Stimulated activated effector memory CD8-positive, alpha-beta T cell treated with anti-CD3 and anti-CD28 coated beads, Interleukin-12 subunit alpha, Interleukin-12 subunit beta, amount 100 ng/mL, for 72 hours (primary cell): Measurements from ENCODE around the gene PRRG2.

ENCODE experiments used
- ATAC-seq: fragments of 150-1000 bp; cut with Tn5 transposase; 2 replicates; pipeline ENCODE4 v1.10.0; 2021
- DNase-seq, 2 donors: peaks; one replicate each; pipeline ENCODE4 v3.0.0; 2021 to 2022; ENCODE audit warnings: low spot score in 2 of 2
- H3K27ac Mint-ChIP-seq: one replicate; pipeline ENCODE4 v1.8.0; 2022; ENCODE audit warnings: mild to moderate bottlenecking, mixed read lengths
- H3K36me3 Mint-ChIP-seq: one replicate; pipeline ENCODE4 v1.8.0; 2022; ENCODE audit warnings: mild to moderate bottlenecking, mixed read lengths
- H3K4me1 Mint-ChIP-seq: one replicate; pipeline ENCODE4 v1.8.0; 2022; ENCODE audit warnings: mixed read lengths
- H3K4me3 Mint-ChIP-seq: one replicate; pipeline ENCODE4 v1.8.0; 2022; ENCODE audit warnings: mild to moderate bottlenecking, mixed read lengths
- H3K9me3 Mint-ChIP-seq: one replicate; pipeline ENCODE4 v1.8.0; 2022; ENCODE audit warnings: mixed read lengths

The PRRG2 gene

DNA sequence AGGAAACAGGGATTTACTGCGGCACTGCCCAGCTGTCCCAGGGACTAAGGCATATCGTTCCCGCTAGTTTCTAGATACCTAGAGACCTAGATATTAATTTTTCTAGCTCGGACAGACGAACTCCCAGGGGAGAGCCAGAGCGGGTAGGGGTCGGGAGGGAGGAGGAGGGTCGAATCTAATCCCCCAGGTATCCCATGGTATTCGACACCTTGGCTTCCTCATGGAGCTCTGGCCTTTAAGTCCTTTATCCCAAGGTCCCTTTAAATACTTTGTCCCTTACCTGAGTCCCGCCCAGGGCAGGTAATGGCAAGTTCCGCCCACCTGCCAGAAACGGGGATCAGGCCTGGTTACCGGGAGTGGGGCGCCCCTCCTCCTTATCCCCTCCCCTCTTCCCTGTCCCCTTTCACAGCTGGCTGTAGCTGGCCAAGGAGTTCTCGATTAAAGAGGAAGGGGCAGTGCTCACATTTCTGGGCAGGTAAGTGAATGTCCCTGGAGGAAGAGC is at the start of gene PRRG2:
TSS of gene PRRG2 (plus strand) at position 310 of the 502 bp plus-strand sequence. CDS start 1,904 bp downstream, outside the sequence.
- DNase-seq (no peak), ATAC-seq (no peak)
- no peaks in the 10 kb centered on the region for H3K9me3 Mint-ChIP-seq
- peak within 1 kb of the TSS; percentile 86 for H3K27ac Mint-ChIP-seq
- H3K36me3 Mint-ChIP-seq, result peaks cover 43% of the 10 kb centered on the region
- H3K4me1 Mint-ChIP-seq, result peaks cover 26% of the 10 kb centered on the region
- H3K4me3 Mint-ChIP-seq, result peak within 1 kb of the TSS; percentile 81

DNA sequence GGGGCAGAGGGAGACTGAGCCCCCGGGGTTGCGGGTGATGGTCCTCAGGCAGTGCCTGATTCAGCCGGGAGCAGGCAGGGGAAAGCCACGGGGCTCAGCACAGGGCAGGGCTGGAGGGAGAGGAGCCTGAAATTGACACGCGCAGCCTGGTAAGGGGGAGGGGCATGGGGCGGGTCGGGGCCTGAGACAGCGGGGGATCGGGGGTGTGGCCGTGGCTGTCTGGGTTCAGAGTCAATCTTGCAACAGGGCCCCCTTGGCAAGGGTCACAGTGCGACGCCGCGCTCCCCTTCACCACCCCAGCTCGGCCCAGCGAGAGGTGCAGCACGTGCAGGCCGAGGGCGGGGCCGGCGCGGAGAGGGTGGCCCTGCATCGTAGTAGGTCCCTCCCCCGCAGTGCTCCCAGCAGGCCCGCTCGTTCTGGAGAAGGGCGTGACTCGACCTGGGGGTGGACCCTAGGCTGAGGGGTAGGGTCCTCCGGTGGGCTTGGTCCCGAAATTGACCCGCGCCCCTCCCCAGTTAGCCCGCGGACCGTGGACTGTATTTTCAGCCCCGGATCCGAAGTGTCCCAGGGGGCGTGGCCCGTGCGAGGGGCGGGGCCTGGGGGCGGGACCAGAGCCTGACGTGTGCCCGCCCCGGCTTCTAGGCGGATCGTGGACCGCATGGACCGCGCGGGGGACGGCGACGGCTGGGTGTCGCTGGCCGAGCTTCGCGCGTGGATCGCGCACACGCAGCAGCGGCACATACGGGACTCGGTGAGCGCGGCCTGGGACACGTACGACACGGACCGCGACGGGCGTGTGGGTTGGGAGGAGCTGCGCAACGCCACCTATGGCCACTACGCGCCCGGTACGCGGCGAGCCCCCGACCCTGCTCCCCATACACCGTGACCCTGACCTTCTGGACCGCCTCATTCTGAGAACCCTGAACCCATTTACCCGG is 47.3 kb upstream of the PRRG2 start:
- ATAC-seq, result peak; percentile 90
- Mint-ChIP-seq H3K4me1 (peaks cover 24% of the 10 kb centered on the region), H3K36me3 (peaks cover 13% of the 10 kb centered on the region), H3K9me3 (no peaks in the 10 kb centered on the region), H3K27ac (peak overlapping the region; percentile 84), H3K4me3 (peak overlapping the region; percentile 79)
- DNase-seq, result peak; percentile 90 to 93

DNA sequence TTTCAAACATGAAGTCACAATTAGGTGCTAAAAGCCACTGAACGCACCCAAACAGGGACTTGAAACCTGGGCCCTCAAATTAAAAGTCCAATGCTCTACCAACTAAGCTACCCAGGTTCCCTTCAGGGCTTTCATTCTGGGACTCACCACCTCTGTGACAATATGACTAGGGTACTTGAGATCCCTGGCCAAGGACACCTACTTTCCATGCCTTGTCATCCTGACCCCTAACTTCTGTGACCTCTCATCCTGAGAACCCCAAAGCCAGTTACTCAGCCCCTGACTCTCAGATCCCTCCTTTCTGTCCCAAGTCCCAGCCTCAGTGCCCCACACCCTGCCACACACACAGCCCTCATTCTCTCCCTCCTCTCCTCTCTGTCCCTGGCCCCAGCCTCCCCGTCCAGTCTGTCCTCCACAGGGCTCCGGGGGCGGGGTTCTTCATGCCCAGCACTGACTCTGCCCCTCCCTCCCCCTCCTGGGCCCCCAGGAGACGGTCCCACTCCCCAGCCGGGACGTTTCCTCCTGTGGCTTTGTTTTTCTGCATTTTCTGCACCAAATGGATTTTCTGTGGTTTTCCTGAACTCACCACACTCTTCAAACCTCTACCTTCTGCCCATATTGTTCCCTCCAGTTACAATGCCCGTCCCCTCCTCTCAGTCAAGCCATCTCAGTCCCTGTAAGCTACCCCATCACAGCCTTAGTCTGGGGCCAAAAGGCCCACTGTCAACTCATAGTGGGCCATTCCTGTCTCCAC is 46.3 kb upstream of the PRRG2 start:
- H3K27ac Mint-ChIP-seq, result peak overlapping the region; percentile 84
- ATAC-seq (peak; percentile 53), DNase-seq (no peak)
- no peaks in the 10 kb centered on the region for H3K9me3 Mint-ChIP-seq
- H3K36me3 Mint-ChIP-seq, result peaks cover 17% of the 10 kb centered on the region
- H3K4me3 Mint-ChIP-seq, result peak overlapping the region; percentile 79
- peaks cover 24% of the 10 kb centered on the region for H3K4me1 Mint-ChIP-seq

DNA sequence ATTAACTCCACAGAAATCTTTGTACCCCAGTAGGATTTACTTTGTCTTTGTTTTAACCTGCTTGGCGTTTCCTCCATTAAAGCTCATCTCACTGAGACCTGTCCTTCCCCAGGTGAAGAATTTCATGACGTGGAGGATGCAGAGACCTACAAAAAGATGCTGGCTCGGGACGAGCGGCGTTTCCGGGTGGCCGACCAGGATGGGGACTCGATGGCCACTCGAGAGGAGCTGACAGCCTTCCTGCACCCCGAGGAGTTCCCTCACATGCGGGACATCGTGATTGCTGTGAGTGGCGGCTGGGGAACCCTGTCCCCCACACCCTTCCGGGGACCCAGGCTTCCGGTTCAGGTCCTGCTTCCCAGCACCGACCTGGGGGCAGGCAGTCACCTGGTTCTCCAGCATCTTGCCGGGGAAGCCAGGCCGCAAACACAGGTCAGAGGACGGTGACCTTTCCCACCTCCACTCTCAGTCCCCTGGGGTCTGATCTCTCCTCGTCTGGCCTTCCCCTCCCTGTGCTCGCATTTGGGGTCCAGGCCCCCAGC is 44.1 kb upstream of the PRRG2 start:
- Mint-ChIP-seq H3K4me3 (no peak overlapping the region), H3K27ac (no peak overlapping the region), H3K9me3 (no peaks in the 10 kb centered on the region), H3K36me3 (peaks cover 17% of the 10 kb centered on the region), H3K4me1 (peaks cover 24% of the 10 kb centered on the region)
- DNase-seq (no peak), ATAC-seq (no peak)

DNA sequence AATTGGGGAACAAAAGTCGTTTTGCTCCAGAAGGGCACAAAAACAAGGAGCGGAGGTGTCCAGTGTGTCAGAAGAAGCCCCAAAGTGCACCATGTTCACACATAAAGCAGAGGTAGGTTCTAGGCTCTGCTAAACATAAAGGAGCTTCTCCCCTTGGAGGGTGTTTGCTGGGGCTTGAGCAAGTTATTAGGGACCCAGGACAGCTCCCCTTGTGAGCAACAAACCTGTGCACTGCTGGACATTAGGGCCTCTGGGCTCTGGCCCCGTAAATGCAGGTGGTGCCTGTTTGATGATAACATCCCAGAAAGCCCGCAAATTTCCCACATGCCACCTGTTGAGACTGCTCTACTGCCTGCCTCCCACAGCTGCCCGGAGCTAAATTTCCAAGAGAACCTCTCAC is 42.5 kb upstream of the PRRG2 start:
- DNase-seq, result no peak
- Mint-ChIP-seq H3K27ac (no peak overlapping the region), H3K4me3 (no peak overlapping the region), H3K36me3 (peaks cover 17% of the 10 kb centered on the region), H3K9me3 (no peaks in the 10 kb centered on the region), H3K4me1 (peaks cover 14% of the 10 kb centered on the region)
- ATAC-seq, result no peak

DNA sequence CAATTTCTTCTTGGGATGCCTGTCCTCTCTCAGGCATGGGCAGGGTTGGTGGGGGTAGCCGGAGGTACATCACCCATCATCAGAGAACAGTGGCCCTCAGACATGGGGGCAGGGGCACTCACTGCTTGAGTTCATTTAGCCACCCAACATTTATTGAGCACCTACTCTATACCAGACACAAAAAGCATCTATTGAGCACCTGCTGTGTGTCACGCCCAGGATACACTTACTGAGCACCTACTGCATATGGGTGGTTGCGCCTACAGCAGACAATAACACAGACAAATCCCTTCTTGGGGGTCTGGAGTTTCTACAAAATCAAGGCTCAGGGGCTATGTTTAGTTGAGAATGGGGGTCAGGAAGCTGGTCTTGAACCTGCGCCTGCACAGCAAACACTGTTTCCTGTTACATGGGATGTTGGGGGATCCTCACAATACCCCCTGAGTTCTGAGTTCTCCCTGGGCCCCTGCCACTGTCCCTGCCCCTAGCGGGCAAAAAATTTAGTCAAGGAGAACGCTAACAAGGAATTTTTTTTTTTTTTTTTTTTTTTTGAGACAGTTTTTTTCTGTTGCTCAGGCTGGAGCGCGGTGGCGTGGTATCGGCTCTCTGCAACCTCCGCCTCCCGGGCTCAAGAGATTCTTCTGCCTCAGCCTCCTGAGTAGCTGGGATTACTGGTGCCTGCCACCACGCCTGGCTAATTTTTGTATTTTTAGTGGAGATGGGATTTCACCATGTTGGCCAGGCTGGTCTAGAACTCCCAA is 41.7 kb upstream of the PRRG2 start:
- no peak for ATAC-seq
- Mint-ChIP-seq H3K27ac (no peak overlapping the region), H3K4me3 (no peak overlapping the region), H3K4me1 (peaks cover 16% of the 10 kb centered on the region), H3K9me3 (no peaks in the 10 kb centered on the region), H3K36me3 (peaks cover 16% of the 10 kb centered on the region)
- no peak for DNase-seq

DNA sequence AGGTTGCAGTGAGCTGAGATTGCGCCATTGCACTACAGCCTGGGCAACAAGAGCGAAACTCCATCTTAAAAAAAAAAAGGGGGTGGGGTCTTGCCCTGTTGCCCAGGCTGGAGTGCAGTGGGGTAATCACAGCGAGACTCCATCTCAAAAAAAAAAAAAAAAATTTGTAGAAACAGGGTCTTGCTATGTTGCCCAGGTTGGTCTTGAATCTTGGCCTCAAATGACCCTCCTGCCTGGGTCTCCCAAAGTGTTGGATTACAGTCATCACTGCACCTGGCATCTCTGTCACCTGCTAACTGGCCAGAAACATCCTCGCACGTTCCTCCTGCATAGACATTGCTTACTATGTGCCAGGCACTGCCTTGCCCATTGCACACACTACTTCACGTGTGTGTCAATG is 39.2 kb upstream of the PRRG2 start:
- Mint-ChIP-seq H3K4me3 (no peak overlapping the region), H3K27ac (peak overlapping the region; percentile 10), H3K4me1 (peaks cover 9% of the 10 kb centered on the region), H3K9me3 (no peaks in the 10 kb centered on the region), H3K36me3 (peaks cover 12% of the 10 kb centered on the region)
- ATAC-seq (no peak), DNase-seq (no peak)

DNA sequence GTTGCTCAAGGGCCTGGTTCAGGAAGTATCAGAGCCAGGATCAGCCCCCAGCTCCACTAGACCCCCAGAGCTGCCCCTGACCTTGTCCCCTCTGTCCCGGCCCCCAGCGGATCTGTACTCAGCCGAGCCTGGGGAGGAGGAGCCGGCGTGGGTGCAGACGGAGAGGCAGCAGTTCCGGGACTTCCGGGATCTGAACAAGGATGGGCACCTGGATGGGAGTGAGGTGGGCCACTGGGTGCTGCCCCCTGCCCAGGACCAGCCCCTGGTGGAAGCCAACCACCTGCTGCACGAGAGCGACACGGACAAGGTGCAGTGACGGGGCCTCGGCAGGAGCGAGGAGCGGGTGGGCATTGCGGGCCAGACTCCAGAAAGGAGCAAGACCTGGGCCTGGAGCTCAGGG is 38.7 kb upstream of the PRRG2 start:
- no peak for ATAC-seq
- Mint-ChIP-seq H3K4me3 (no peak overlapping the region), H3K36me3 (peaks cover 8% of the 10 kb centered on the region), H3K4me1 (peaks cover 13% of the 10 kb centered on the region), H3K27ac (peak overlapping the region; percentile 10), H3K9me3 (no peaks in the 10 kb centered on the region)
- DNase-seq, result no peak

DNA sequence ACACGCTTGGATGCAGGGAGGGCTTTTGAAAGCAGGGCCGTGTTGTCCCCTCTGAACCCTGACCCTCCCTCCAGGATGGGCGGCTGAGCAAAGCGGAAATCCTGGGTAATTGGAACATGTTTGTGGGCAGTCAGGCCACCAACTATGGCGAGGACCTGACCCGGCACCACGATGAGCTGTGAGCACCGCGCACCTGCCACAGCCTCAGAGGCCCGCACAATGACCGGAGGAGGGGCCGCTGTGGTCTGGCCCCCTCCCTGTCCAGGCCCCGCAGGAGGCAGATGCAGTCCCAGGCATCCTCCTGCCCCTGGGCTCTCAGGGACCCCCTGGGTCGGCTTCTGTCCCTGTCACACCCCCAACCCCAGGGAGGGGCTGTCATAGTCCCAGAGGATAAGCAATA is 38.1 kb upstream of the PRRG2 start:
- ATAC-seq (no peak), DNase-seq (no peak)
- Mint-ChIP-seq H3K27ac (peak overlapping the region; percentile 10), H3K9me3 (no peaks in the 10 kb centered on the region), H3K36me3 (peaks cover 11% of the 10 kb centered on the region), H3K4me3 (no peak overlapping the region), H3K4me1 (peaks cover 13% of the 10 kb centered on the region)

DNA sequence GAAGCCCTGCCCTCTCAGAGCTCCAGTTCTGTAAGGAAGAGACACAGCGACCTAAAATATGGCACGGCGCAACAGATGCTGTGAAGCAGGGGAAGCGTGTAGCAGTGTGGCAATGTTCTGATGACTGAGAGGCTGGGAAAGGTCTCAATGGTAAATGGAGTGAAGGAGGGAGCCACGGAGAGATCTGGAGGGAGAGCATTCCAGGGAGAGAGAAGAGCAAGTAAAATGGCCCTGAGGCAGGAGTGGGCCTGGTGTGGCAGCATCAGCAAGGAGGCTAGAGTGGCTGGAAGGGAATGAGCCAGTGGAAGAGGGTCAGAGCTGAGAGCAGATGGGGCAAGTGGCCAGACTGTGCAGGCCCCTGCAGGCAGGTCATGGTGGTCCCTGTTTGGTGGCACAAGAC is 37.0 kb upstream of the PRRG2 start:
- Mint-ChIP-seq H3K9me3 (no peaks in the 10 kb centered on the region), H3K4me3 (no peak overlapping the region), H3K36me3 (peaks cover 6% of the 10 kb centered on the region), H3K4me1 (peaks cover 13% of the 10 kb centered on the region), H3K27ac (peak overlapping the region; percentile 66)
- DNase-seq, result no peak
- ATAC-seq, result peak; percentile 26

DNA sequence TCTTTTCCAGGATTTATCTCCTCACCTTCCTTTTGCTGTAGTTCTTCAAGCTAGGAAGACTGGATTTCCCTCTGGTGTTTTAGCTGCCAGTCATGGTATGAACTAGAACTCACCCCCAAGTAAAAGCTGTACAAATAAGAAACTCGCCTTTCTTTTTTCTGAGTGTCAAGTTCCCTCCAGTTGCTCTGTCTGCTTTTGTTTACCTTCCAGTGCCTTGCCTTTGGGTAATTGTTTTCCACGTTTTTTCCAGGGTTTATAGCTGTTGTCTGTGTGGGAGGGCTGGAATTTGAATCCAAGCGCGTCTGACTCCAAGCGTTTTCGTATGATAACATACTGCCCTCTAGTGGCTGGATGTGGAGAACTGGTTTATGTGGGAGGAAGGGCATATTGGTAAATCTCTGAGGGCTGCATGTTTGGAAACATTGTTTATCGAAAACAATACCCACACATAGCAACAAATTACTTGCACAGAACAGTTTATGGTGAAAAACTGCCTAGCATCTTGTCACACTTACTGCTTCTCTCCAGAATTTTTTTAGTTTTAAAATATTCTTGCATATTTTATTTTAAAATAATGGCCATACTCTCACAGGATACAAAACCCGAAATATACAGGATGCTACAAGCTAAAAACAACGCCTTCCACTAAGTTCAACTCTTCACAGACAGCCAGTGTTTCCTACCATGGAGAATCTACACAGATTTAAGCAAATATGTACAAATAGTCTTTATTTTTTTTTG is 34.1 kb upstream of the PRRG2 start:
- DNase-seq, result peak; percentile 56 to 83
- H3K9me3 Mint-ChIP-seq, result no peaks in the 10 kb centered on the region

DNA sequence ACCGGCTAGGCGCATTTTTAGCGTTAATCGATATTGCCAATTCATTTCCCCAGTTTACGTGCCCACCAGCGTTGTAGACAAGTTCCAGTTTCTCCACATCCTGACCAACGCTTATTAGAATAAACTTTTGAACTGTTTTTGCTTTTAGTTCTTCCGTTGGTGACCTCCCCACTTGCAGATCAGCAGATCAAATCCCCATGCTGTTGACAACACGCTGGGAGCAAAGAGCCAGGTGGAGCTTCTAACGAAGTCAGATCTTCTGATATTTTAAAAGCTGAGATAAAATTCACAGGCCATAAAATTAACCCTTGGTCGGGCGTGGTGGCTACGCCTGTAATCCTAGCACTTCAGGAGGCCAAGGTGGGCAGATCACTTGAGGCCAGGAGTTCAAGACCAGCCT is 32.1 kb upstream of the PRRG2 start:
- peaks cover 27% of the 10 kb centered on the region for H3K4me1 Mint-ChIP-seq
- ATAC-seq (no peak), DNase-seq (no peak)
- no peak overlapping the region for H3K4me3 Mint-ChIP-seq
- H3K36me3 Mint-ChIP-seq, result peaks cover 18% of the 10 kb centered on the region
- H3K27ac Mint-ChIP-seq, result peak overlapping the region; percentile 79
- H3K9me3 Mint-ChIP-seq, result no peaks in the 10 kb centered on the region

More for the DNA sequence above, 34.1 kb upstream of the PRRG2 start:
- Mint-ChIP-seq H3K4me1 (peaks cover 13% of the 10 kb centered on the region), H3K36me3 (peaks cover 5% of the 10 kb centered on the region), H3K4me3 (peak overlapping the region; percentile 46), H3K27ac (no peak overlapping the region)
- ATAC-seq, result peak; percentile 78

DNA sequence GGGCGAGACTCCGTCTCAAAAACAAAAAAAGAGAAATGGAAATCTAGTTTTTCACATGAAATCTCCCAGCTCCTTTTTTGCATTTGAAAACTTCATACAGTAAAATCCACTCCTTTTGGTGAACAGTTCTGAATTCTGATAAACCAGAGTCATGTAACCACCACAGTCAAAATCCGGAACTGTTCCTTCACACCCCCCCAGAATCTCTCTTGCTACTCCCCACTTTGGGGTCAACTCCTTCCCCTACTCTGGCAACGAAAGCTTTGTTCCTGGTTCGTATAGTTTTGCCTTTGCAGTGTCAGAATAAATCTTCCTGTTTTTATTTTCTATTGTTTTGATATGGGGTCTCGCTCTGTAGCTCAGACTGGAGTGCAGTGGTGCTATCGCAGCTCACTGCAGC is 29.6 kb upstream of the PRRG2 start:
- DNase-seq, result no peak
- Mint-ChIP-seq H3K4me3 (no peak overlapping the region), H3K27ac (peak overlapping the region; percentile 50), H3K36me3 (peaks cover 42% of the 10 kb centered on the region), H3K9me3 (no peaks in the 10 kb centered on the region), H3K4me1 (peaks cover 41% of the 10 kb centered on the region)
- ATAC-seq, result no peak

DNA sequence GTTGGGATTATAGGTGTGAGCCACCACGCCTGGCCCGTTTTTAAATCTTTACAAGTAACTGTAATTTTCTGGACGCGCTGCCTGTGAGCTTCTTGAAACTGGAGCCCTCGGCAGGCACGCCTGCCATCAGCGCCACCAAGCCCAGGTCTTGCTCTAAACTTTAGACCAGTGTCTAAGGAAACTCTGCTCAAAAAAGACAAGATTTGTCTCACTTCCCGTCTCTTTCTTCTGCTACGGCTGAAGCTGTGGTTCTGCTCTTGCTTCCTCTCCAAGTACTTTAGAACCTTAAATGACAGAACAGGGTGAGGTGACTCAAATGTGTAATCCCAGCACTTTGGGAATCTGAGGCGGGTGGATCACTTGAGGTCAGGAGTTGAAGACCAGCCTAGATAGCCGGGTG is 28.4 kb upstream of the PRRG2 start:
- Mint-ChIP-seq H3K9me3 (no peaks in the 10 kb centered on the region), H3K4me1 (peaks cover 39% of the 10 kb centered on the region), H3K36me3 (peaks cover 51% of the 10 kb centered on the region), H3K4me3 (peak overlapping the region; percentile 82), H3K27ac (peak overlapping the region; percentile 95)
- DNase-seq (no peak), ATAC-seq (no peak)
